Measurements from ENCODE around the gene SLC6A11. TPM values are rescaled to one million over a fixed set of nuclear protein-coding genes. Genes with fewer than 3 reads are reported as not detected.

SLC6A11 gene
- total RNA-seq, 1 donor from 2014 or later: 3.2 TPM

GRCh38 chr3:10936686-10937085 is 120.7 kb downstream of the SLC6A11 start:
- Histone ChIP-seq H3K36me3 (ENCODE audit: control insufficient read depth, insufficient read depth, low read length) (no peaks in the 10 kb centered on the region), H3K27me3 (ENCODE audit: control insufficient read depth, insufficient read depth, low read length) (no peaks in the 10 kb centered on the region), H3K4me3 (ENCODE audit: low read depth, low read length) (no peak overlapping the region)
- no peak for TF ChIP-seq CTCF (IDR thresholded peaks at IDR 0.05; ENCODE audit: insufficient read depth, low read length, severe bottlenecking)
- FAIRE-seq (no peak), DNase-seq (ENCODE audit: low read depth) (no peak)

- no peak for DNase-seq (ENCODE audit: low read depth)
- no peaks in the 10 kb centered on the region for H3K27me3 ChIP-seq (ENCODE audit: control insufficient read depth, insufficient read depth, low read length)
- TF ChIP-seq CTCF (IDR thresholded peaks at IDR 0.05; ENCODE audit: insufficient read depth, low read length, severe bottlenecking): no peak
- H3K36me3 ChIP-seq (ENCODE audit: control insufficient read depth, insufficient read depth, low read length): no peaks in the 10 kb centered on the region
- no peak overlapping the region for H3K4me3 ChIP-seq (ENCODE audit: low read depth, low read length)
- FAIRE-seq: no peak
Observed at GRCh38 chr3:10937141-10937825, 121.3 kb downstream of the SLC6A11 start.

- TF ChIP-seq CTCF (IDR thresholded peaks at IDR 0.05; ENCODE audit: insufficient read depth, low read length, severe bottlenecking): no peak
- H3K27me3 ChIP-seq (ENCODE audit: control insufficient read depth, insufficient read depth, low read length): no peaks in the 10 kb centered on the region
- H3K4me3 ChIP-seq (ENCODE audit: low read depth, low read length): no peak overlapping the region
- no peaks in the 10 kb centered on the region for H3K36me3 ChIP-seq (ENCODE audit: control insufficient read depth, insufficient read depth, low read length)
- no peak for DNase-seq (ENCODE audit: low read depth)
- FAIRE-seq: no peak
Observed at GRCh38 chr3:10939556-10939955, 123.5 kb downstream of the SLC6A11 start.

GRCh38 chr3:10940106-10940505 is 124.1 kb downstream of the SLC6A11 start:
- FAIRE-seq (no peak), DNase-seq (ENCODE audit: low read depth) (no peak)
- Histone ChIP-seq H3K4me3 (ENCODE audit: low read depth, low read length) (no peak overlapping the region), H3K36me3 (ENCODE audit: control insufficient read depth, insufficient read depth, low read length) (no peaks in the 10 kb centered on the region), H3K27me3 (ENCODE audit: control insufficient read depth, insufficient read depth, low read length) (no peaks in the 10 kb centered on the region)
- no peak for TF ChIP-seq CTCF (IDR thresholded peaks at IDR 0.05; ENCODE audit: insufficient read depth, low read length, severe bottlenecking)

- FAIRE-seq (no peak), DNase-seq (ENCODE audit: low read depth) (peak; percentile 74)
- Histone ChIP-seq H3K36me3 (ENCODE audit: control insufficient read depth, insufficient read depth, low read length) (no peaks in the 10 kb centered on the region), H3K27me3 (ENCODE audit: control insufficient read depth, insufficient read depth, low read length) (no peaks in the 10 kb centered on the region), H3K4me3 (ENCODE audit: low read depth, low read length) (no peak overlapping the region)
- TF ChIP-seq CTCF (IDR thresholded peaks at IDR 0.05; ENCODE audit: insufficient read depth, low read length, severe bottlenecking): peak; percentile 82
Observed at GRCh38 chr3:10941972-10942371, 125.9 kb downstream of the SLC6A11 start.

GRCh38 chr3:10942690-10943205 is 126.7 kb downstream of the SLC6A11 start:
- TF ChIP-seq CTCF (IDR thresholded peaks at IDR 0.05; ENCODE audit: insufficient read depth, low read length, severe bottlenecking): no peak
- no peak overlapping the region for H3K4me3 ChIP-seq (ENCODE audit: low read depth, low read length)
- DNase-seq (ENCODE audit: low read depth) (no peak), FAIRE-seq (no peak)
- H3K27me3 ChIP-seq (ENCODE audit: control insufficient read depth, insufficient read depth, low read length): no peaks in the 10 kb centered on the region
- no peaks in the 10 kb centered on the region for H3K36me3 ChIP-seq (ENCODE audit: control insufficient read depth, insufficient read depth, low read length)
